ENCODE measurements around the gene DNM3.

The DNM3 gene

GRCh38 chr1:172163498-172164215 lies 322.4 kb downstream of the DNM3 start:
- in situ Hi-C loops (cut with MboI; ENCODE audit: low sequenced_read_pairs, unreplicated experiment), result no loop called here
- DNase-seq (ENCODE audit: low spot score), result no peak
- TF ChIP-seq CTCF (IDR thresholded peaks at IDR 0.05; ENCODE audit: borderline replicate concordance, control extremely low read depth, extremely low read depth, insufficient read depth, missing control alignments), result no peak

GRCh38 chr1:172165403-172165802 lies 324.1 kb downstream of the DNM3 start:
- no peak for TF ChIP-seq CTCF (IDR thresholded peaks at IDR 0.05; ENCODE audit: borderline replicate concordance, control extremely low read depth, extremely low read depth, insufficient read depth, missing control alignments)
- no peak for DNase-seq (ENCODE audit: low spot score)

GRCh38 chr1:172167796-172168596 lies 326.7 kb downstream of the DNM3 start:
- DNase-seq (ENCODE audit: low spot score), result no peak
- in situ Hi-C loops (cut with MboI; ENCODE audit: low sequenced_read_pairs, unreplicated experiment), result no loop called here
- TF ChIP-seq CTCF (IDR thresholded peaks at IDR 0.05; ENCODE audit: borderline replicate concordance, control extremely low read depth, extremely low read depth, insufficient read depth, missing control alignments), result no peak

More at GRCh38 chr1:172165403-172165802, 324.1 kb downstream of the DNM3 start:
- in situ Hi-C loops (cut with MboI; ENCODE audit: low sequenced_read_pairs, unreplicated experiment), result no loop called here

- no peak for DNase-seq (ENCODE audit: low spot score)
- TF ChIP-seq CTCF (IDR thresholded peaks at IDR 0.05; ENCODE audit: borderline replicate concordance, control extremely low read depth, extremely low read depth, insufficient read depth, missing control alignments), result no peak
- in situ Hi-C loops (cut with MboI; ENCODE audit: low sequenced_read_pairs, unreplicated experiment), result no loop called here
Measured at GRCh38 chr1:172168597-172168872, 327.2 kb downstream of the DNM3 start.

- no peak for TF ChIP-seq CTCF (IDR thresholded peaks at IDR 0.05; ENCODE audit: borderline replicate concordance, control extremely low read depth, extremely low read depth, insufficient read depth, missing control alignments)
- no peak for DNase-seq (ENCODE audit: low spot score)
- in situ Hi-C loops (cut with MboI; ENCODE audit: low sequenced_read_pairs, unreplicated experiment), result no loop called here
Measured at GRCh38 chr1:172169836-172170235, 328.5 kb downstream of the DNM3 start.

GRCh38 chr1:172172352-172172831 lies 331.1 kb downstream of the DNM3 start:
- DNase-seq (ENCODE audit: low spot score), result no peak
- TF ChIP-seq CTCF (IDR thresholded peaks at IDR 0.05; ENCODE audit: borderline replicate concordance, control extremely low read depth, extremely low read depth, insufficient read depth, missing control alignments), result no peak
- in situ Hi-C loops (cut with MboI; ENCODE audit: low sequenced_read_pairs, unreplicated experiment), result no loop called here

Measured in GM13976 (cell line).